Ovary (tissue), 3 donors: ENCODE results near the gene BTRC.

Experiments
- EP300 ChIP-seq: sonication (generic); formaldehyde crosslinking; IDR thresholded peaks from one replicate; pipeline ENCODE4 v1.6.1; 2017; ENCODE audit warnings: antibody characterized with exemption
- POLR2A ChIP-seq: fragments of 450-650 bp; IDR thresholded peaks from one replicate; pipeline ENCODE4 v1.6.1; 2017; ENCODE audit warnings: antibody characterized with exemption, mild to moderate bottlenecking, moderate library complexity
- TF ChIP-seq, protein P1 (sequence below), 3 donors: fragments of 450-650 bp in 2 of 3; fragments of 200-600 bp in 1 of 3; IDR thresholded peaks; one replicate each; pipeline versions ENCODE4 v1.5.1 to v1.8.0; 2016 to 2022; ENCODE audit warnings: antibody characterized with exemption in 3 of 3, mild to moderate bottlenecking in 1 of 3
- donor health status: DM: no; HTN: no; CAD: no.

DNA sequence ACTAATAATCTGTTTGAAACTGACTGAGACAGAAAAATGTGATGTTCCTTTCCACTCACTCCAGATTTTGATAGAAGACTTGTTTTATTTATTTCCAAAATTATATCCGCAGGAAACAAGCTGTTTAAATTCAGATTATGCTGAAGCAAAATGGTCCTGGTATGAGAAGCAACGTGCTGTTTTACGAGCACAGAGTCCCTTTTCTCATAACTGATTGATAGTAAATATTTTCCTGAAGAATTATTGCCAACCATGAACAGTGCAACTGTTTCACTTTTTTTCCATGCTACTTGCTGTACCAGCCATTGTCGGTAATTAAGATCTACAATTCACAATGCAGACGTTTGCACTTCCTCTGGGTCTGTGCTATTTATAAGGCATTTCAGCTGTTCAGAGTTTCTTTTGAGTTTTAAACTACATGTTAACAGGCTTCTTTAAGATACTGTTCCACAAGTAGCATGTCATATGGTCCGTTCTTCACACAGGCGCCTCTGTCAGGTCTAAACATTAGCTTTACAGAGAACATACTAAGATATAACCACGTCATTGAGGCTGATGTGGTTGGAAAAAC lies 130.3 kb downstream of the BTRC start:
- TF ChIP-seq, protein P1, sequence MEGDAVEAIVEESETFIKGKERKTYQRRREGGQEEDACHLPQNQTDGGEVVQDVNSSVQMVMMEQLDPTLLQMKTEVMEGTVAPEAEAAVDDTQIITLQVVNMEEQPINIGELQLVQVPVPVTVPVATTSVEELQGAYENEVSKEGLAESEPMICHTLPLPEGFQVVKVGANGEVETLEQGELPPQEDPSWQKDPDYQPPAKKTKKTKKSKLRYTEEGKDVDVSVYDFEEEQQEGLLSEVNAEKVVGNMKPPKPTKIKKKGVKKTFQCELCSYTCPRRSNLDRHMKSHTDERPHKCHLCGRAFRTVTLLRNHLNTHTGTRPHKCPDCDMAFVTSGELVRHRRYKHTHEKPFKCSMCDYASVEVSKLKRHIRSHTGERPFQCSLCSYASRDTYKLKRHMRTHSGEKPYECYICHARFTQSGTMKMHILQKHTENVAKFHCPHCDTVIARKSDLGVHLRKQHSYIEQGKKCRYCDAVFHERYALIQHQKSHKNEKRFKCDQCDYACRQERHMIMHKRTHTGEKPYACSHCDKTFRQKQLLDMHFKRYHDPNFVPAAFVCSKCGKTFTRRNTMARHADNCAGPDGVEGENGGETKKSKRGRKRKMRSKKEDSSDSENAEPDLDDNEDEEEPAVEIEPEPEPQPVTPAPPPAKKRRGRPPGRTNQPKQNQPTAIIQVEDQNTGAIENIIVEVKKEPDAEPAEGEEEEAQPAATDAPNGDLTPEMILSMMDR (IDR thresholded peaks at IDR 0.05) = no peak
- no peak for TF ChIP-seq EP300
- TF ChIP-seq POLR2A = no peak
